Activated CD8-positive, alpha-beta memory T cell treated with anti-CD3 and anti-CD28 coated beads, Interleukin-2, amount 50 U/mL, for 1 hour (primary cell): ENCODE results near the gene LIN7A.

Experiments used
- DNase-seq: peaks from one replicate; pipeline ENCODE4 v3.0.0-alpha.2; 2020; ENCODE audit errors: extremely low read depth

LIN7A gene

GRCh38 chr12:80858356-80858755, 79.4 kb downstream of the LIN7A start:
- DNase-seq = no peak

GRCh38 chr12:80857311-80857710, 80.4 kb downstream of the LIN7A start:
- no peak for DNase-seq

DNA sequence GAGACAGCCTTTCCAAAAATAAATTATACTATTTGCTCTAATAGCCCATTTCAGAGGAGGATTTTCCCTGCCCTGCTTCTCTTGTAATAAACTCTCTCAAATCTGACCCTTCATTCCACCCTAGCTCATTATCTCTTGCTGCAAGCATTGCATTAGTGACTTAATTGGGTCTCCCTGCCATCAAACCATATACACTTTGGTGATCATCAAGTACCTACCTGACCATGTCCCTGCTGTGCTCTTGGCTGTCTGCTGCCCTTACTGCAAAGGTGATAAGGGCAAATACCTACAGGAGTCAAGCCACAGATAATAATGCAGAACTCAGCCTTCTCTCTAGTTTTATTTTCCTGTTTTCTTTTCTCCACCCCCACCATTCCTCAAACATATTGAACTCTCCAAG, 88.4 kb downstream of the LIN7A start:
- no peak for DNase-seq

- DNase-seq = no peak
These were observed 88.9 kb downstream of the LIN7A start for GRCh38 chr12:80848858-80849257.

- DNase-seq = no peak
These were observed 90.2 kb downstream of the LIN7A start for GRCh38 chr12:80847575-80847974.

DNA sequence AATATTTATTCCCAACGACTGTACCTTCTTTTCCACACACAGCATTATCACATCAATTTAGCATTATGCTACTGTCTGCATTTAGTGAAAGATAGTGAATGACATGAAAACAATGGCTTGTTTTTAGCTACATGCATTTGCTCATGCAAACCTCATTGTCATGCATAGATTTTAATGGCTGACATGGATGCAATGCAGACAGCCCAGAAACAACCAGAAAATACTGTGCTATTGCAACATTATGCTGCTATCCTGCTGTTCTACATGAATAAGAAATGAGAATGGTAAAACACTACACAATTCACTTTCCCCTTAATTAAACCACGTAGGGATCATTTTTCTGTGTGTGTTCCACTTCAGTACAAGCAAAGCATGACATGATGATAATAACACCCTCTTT, 90.8 kb downstream of the LIN7A start:
- no peak for DNase-seq

DNA sequence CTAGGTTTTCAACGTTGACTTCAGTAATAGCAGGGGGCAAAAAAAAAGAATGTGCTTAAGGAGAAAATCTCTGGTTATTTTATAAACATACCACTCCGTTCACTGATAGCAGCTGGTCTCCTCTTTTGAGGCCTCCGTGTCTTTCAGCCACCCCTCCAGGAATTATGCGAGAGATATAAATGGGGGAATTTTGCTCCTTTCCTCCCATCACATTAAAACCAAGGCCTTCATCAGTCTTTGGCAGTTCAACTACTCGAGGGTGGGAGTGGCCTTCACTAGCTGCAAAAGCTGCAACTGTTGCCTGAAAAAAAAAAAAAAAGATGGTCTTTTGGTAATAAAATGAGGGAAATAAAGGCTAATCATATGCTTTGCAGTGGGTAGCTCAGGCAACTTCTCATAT, 92.1 kb downstream of the LIN7A start:
- DNase-seq = no peak

- no peak for DNase-seq
These were observed 93.8 kb downstream of the LIN7A start for GRCh38 chr12:80843969-80844368.

DNA sequence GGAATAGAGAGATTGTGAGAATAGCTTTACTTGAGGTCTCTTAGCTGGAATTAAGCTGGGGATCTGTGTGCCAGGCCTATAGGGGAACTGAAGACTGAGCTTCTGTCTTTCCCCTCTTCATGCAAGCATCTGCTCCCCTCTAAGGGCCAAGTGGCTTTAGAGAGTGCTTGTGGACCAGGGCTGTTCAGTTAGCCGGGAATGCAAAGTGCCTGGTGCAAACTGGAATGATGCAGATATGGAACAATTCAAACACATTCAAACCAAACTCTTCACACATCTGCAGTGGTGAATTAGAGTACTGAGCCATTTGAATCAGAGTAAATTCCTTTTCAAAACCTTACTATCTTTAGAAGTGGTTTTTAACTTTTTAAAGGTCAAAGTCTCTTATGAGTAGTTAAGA, 99.0 kb downstream of the LIN7A start:
- no peak for DNase-seq

DNA sequence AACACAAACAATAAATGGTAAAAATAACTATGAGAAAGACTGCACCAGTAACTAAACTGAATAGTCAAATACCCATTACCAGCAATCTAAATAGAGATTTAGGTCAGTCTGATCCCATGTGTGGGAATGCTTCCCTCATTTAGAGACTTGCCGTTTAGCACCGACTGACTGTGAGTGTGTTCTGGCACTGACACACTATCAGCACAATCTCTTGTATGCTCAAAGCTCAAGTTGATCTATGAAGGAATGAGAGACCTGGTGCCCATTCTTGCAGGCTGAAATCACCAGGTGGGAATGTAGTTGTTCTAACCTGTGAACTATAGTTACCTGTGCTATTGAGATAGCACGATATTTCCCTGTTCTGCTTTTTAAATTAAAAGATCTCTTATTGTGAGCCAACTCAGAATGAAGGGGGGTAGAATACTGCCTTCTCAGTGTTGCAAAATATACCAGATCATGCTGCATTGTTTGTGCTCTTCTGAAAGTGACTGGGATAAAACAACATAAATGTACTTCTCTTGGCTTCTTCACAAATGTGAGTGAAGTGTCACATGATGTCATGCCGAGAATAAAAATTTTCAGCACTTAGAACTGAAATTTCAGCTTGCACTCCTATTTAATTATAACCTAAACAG, 99.6 kb downstream of the LIN7A start:
- no peak for DNase-seq

- DNase-seq = no peak
These were observed 100.3 kb downstream of the LIN7A start for GRCh38 chr12:80837342-80837978.

DNA sequence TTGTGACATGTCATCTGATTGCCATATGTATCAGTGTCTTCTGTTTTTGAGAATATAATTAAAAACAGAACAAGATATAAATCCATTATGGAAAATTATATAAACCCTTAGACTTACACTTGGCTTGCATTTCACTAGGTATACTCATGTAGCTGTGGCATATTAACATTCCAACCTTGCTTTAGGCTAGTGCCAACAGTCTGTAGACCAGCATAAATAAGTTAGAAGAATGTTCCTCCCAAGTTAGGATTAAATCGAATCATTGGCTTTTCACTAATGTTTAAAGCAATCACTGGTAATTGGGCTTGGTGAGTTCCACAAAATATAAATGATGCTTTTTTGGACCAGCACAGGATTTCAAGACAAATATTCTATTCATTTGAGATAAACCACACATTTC, 103.0 kb downstream of the LIN7A start:
- no peak for DNase-seq

DNA sequence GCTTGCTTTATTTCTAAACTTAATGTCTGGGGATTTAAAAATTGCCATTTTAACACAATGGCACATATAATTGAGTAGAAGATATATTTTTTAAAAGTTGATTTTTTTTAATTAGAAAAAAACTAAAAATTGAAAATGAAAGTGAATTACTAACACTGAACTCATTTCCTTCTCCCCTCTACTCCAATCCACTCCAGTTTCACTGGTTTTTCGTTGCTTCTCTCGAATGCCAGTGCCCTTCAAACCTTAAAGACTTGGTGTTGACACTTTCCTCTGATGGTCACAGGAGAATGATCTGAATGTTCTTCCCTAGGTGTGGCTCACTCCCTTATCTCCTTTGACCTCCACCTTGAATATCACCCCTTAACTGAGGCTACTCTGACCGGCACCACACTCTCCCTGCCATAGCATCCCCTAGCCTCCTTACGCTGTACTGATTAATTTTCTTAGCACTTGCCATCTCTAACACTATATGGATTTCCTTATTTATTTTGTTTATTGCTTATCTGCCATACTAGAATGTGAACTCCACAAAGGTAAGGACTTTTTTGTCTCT, 107.1 kb downstream of the LIN7A start:
- no peak for DNase-seq

DNA sequence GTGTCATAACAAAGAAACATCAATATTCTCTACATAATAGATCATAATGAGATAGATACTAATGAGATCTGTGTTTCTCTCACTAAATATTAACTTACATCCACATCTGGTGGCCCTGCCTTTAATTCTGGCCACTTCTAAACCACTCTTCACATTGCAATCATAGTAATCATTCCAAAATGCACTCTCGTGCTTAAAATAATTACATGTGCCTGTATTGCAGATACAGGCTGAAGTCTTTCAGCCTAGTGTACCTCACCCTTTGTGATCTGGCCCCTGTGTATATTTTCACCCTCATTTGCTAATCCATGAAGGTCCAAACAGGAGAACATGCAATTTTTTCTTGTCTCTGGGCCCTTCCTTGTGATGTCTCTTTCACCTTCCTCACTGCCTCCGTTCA, 108.0 kb downstream of the LIN7A start:
- no peak for DNase-seq

DNA sequence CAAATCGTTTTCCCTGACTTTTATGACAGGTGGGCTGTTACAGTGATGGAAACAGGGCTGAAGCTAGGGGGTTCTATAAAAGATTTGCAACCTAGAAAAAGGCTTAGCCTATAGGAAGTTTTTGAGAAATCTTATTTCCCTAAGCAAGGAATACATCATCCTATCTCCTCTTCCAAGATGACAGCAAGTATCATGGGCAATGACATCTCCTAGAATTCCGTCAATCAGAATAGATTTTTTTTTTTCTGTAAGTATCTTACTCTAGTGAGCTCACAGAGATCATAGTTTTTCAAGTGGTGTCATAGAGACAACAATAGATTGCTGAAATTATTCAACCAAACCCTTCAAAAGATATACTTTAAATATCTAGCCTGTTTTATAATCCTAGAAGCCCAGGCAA, 112.2 kb downstream of the LIN7A start:
- no peak for DNase-seq

GRCh38 chr12:80823393-80823792, 114.3 kb downstream of the LIN7A start:
- DNase-seq = no peak

DNA sequence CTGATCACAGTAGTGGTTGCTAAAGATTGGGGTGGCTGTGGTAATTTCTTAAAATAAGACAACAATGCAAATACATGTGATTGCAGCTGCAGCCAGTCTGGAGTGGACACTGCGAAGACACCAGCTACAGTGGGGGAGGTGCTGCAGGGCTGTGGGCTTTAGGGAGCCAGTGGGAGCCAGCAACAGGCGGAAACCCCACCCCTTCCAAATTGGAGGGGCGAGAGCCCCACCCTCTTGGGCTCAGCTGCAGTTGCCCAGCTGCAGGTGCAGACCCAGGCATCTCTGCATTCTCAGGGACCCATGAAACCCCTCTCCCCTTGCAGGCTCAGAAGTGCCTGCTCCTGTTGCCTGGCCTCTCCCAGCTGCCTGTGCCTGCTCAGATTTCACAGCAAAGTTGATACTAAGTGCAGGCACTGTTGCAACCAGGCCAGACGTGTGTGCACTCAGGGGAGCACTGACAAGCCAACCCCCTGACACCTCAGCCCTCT, 116.2 kb downstream of the LIN7A start:
- no peak for DNase-seq

GRCh38 chr12:80818878-80819277, 118.9 kb downstream of the LIN7A start:
- DNase-seq = no peak

DNA sequence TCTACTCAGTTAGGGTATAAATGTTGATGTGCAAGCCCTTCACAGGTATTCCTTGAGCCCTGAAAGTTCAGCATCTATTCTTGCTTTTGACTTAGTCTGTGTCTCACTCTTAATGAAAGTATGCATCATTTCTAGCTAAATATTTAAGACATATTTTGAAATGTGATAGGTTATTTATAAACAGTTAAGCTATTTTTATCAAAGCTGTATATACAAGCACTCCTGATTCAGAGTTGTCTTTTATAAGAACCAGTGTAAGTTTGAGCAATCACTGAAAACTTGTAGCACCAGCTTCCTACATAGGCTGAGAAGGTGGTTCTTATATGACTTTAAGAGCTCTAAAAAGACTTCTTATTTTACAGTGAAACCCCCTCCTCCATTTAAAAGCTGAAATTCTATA, 122.4 kb downstream of the LIN7A start:
- DNase-seq = no peak

- no peak for DNase-seq
These were observed 123.3 kb downstream of the LIN7A start for GRCh38 chr12:80814453-80814852.

- DNase-seq = no peak
These were observed 123.9 kb downstream of the LIN7A start for GRCh38 chr12:80813820-80814219.

GRCh38 chr12:80811957-80812708, 125.6 kb downstream of the LIN7A start:
- DNase-seq = no peak

DNA sequence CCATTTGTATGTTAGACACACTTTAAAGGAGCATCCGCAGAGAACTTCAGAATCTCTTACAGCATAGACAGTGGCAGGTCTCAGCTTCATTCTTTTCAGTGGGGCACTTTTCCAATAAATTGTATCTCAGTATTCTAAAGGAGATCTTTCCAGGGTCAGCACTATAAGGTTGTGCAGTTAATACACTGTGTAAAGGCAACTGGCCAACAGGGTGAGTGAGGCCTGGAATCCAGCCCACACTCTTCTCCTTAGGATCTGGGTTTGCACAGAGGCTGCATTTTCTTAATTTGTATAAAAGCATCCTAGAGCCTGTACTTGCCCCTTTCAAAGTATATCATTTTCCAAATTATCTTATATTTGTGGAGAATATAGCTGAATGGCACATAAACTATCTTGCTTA, 126.9 kb downstream of the LIN7A start:
- no peak for DNase-seq
